GM19328 (cell line): ENCODE measurements around the gene RHEB.

Experiments used
- ATAC-seq: cut with Tn5 transposase; IDR thresholded peaks from one replicate; pipeline ENCODE4 v1.9.1; 2021; ENCODE audit warnings: mild to moderate bottlenecking, moderate library complexity; ENCODE audit not compliant: unreplicated experiment

RHEB gene

GRCh38 chr7:151422212-151422611 is 97.5 kb downstream of the RHEB start:
- ATAC-seq: no peak

- no peak for ATAC-seq
Measured at GRCh38 chr7:151420144-151420543, 99.6 kb downstream of the RHEB start.

- ATAC-seq: no peak
Measured at GRCh38 chr7:151416941-151417315, 102.8 kb downstream of the RHEB start.

GRCh38 chr7:151416112-151416940 is 103.4 kb downstream of the RHEB start:
- no peak for ATAC-seq
